Stimulated activated CD4-positive, alpha-beta T cell treated with anti-CD3 and anti-CD28 coated beads, Interleukin-4, amount 100 ng/mL, for 1 hour (primary cell): Measurements from ENCODE around the gene ABCG8.

Experiments
- DNase-seq: peaks from one replicate; pipeline ENCODE4 v3.0.0-alpha.2; 2020

Gene ABCG8

DNA sequence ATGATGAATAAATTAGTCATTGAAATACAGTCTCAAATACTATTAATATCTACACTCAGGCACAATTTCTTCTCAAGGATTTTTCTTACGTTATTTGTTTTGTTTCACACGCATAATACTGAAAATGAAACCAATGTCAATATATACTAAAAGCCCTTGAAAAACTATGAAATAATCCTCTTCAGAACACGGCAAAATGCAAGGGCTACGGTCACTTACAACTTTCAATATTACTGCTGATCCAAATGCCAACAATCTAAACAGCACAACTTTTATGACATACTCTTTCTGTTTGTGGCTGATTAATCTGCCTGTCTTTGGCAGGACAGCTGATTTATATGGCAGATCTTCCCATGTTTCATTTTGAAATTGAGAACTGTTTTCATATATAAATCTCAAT lies 88.7 kb downstream of the ABCG8 start:
- no peak for DNase-seq

- DNase-seq, result no peak
Measured at GRCh38 chr2:43931293-43931692, 92.5 kb downstream of the ABCG8 start.
